IMR-90 (cell line): Measurements from ENCODE around the gene MTAP. TPM values are rescaled to one million over a fixed set of nuclear protein-coding genes. Genes with fewer than 3 reads are reported as not detected.

Experiments used
- ATAC-seq: fragments of 200-7000 bp; cut with Tn5 transposase; 2 replicates; pipeline ENCODE4 v1.9.1; 2020; ENCODE audit warnings: low read depth, mild to moderate bottlenecking, moderate library complexity
- BruUV-seq: library from RNA; stranded (reverse); fragments of 400-500 nt; replicated peaks from 2 replicates; lab custom pipeline; 2021; lab: Mats Ljungman, UMichigan
- CTCF ChIA-PET: fragments of 300-600 bp; formaldehyde crosslinking; extraction: SDS; loops from one replicate; lab custom pipeline; 2021; ENCODE audit warnings: antibody characterized with exemption; lab: Yijun Ruan, JAX
- POLR2A ChIA-PET: fragments of 300-600 bp; sonication (Branson Sonifier 250); formaldehyde crosslinking; loops from one replicate; lab custom pipeline; 2022; ENCODE audit warnings: antibody characterized with exemption; ENCODE audit not compliant: unreplicated experiment; lab: Charles Lee
- DNase-seq: peaks from one replicate; pipeline ENCODE4 v3.0.0; 2013
- H2AFZ ChIP-seq: replicated peaks from 2 replicates; pipeline ENCODE3; 2013; ENCODE audit warnings: low read length, mild to moderate bottlenecking; ENCODE audit not compliant: poor library complexity
- H2AK5ac ChIP-seq: 2 replicates; pipeline ENCODE4 v1.6.1; 2013; ENCODE audit warnings: low read depth, low read length, inconsistent platforms
- H2AK9ac ChIP-seq: replicated peaks from 2 replicates; pipeline ENCODE3; 2013; ENCODE audit warnings: mild to moderate bottlenecking, low read depth, low read length, moderate library complexity; ENCODE audit not compliant: poor library complexity
- H2BK120ac ChIP-seq: 2 replicates; pipeline ENCODE4 v1.6.1; 2013; ENCODE audit warnings: low read depth, low read length, inconsistent platforms
- H2BK15ac ChIP-seq: 3 replicates; pipeline ENCODE4 v1.6.1; 2013; ENCODE audit warnings: low read depth, low read length, inconsistent platforms
- H2BK20ac ChIP-seq: 2 replicates; pipeline ENCODE4 v1.6.1; 2013; ENCODE audit warnings: low read depth, mild to moderate bottlenecking, inconsistent platforms, low read length, moderate library complexity
- H2BK5ac ChIP-seq: 2 replicates; pipeline ENCODE4 v1.6.1; 2013; ENCODE audit warnings: mild to moderate bottlenecking, low read depth, low read length, inconsistent platforms; ENCODE audit not compliant: poor library complexity, severe bottlenecking
- H3K14ac ChIP-seq: replicated peaks from 2 replicates; pipeline ENCODE4 v1.6.1; 2013; ENCODE audit warnings: low read depth, low read length, inconsistent platforms
- H3K18ac ChIP-seq: 2 replicates; pipeline ENCODE4 v1.6.1; 2013; ENCODE audit warnings: low read depth, low read length, control low read depth
- H3K23ac ChIP-seq: 2 replicates; pipeline ENCODE4 v1.6.1; 2013; ENCODE audit warnings: low read depth, low read length, inconsistent platforms
- H3K27ac ChIP-seq: 2 replicates; pipeline ENCODE4 v1.5.1; 2013; ENCODE audit warnings: mild to moderate bottlenecking, control low read depth, low read length; ENCODE audit not compliant: insufficient read depth
- H3K27me3 ChIP-seq: 2 replicates; pipeline ENCODE4 v1.6.1; 2013; ENCODE audit warnings: low read length; ENCODE audit not compliant: control insufficient read depth, insufficient read depth
- H3K36me3 ChIP-seq: 2 replicates; pipeline ENCODE4 v1.6.1; 2013; ENCODE audit warnings: low read length, mixed read lengths; ENCODE audit not compliant: control insufficient read depth, insufficient read depth
- H3K4ac ChIP-seq: 2 replicates; pipeline ENCODE4 v1.6.1; 2013; ENCODE audit warnings: low read depth, low read length, inconsistent platforms
- H3K4me1 ChIP-seq: 2 replicates; pipeline ENCODE4 v1.6.1; 2013; ENCODE audit warnings: low read length, mixed read lengths; ENCODE audit not compliant: control insufficient read depth, insufficient read depth
- H3K4me2 ChIP-seq: 2 replicates; pipeline ENCODE4 v1.6.1; 2013; ENCODE audit warnings: low read depth, mild to moderate bottlenecking, control low read depth, low read length, moderate library complexity
- H3K4me3 ChIP-seq: 2 replicates; pipeline ENCODE4 v1.5.1; 2013; ENCODE audit warnings: low read depth, mild to moderate bottlenecking, control low read depth, low read length, moderate library complexity; ENCODE audit not compliant: insufficient read depth
- H3K56ac ChIP-seq: 2 replicates; pipeline ENCODE4 v1.6.1; 2013; ENCODE audit warnings: low read length, inconsistent platforms; ENCODE audit not compliant: insufficient read depth; ENCODE audit errors: extremely low read depth
- H3K79me1 ChIP-seq, 2 experiments: 2 replicates each; pipeline ENCODE4 v1.6.1; 2013; ENCODE audit warnings: low read length in 2 of 2, inconsistent platforms in 1 of 2, low read depth in 1 of 2
- H3K9ac ChIP-seq: 2 replicates; pipeline ENCODE4 v1.6.1; 2013; ENCODE audit warnings: low read depth, low read length, control low read depth
- H3K9me1 ChIP-seq: 2 replicates; pipeline ENCODE4 v1.6.1; 2013; ENCODE audit warnings: low read length, inconsistent platforms; ENCODE audit not compliant: insufficient read depth
- H3K9me3 ChIP-seq: 2 replicates; pipeline ENCODE4 v1.6.1; 2013; ENCODE audit warnings: low read length; ENCODE audit not compliant: control insufficient read depth, insufficient read depth
- H4K20me1 ChIP-seq: 2 replicates; pipeline ENCODE4 v1.6.1; 2013; ENCODE audit warnings: low read length, inconsistent platforms; ENCODE audit not compliant: insufficient read depth
- H4K5ac ChIP-seq: 2 replicates; pipeline ENCODE4 v1.6.1; 2013; ENCODE audit warnings: mild to moderate bottlenecking, low read depth, low read length, control low read depth
- H4K8ac ChIP-seq, 2 experiments: 2 replicates each; pipeline ENCODE4 v1.6.1; 2013; ENCODE audit warnings: low read depth in 2 of 2, low read length in 2 of 2, control low read depth in 1 of 2, inconsistent platforms in 1 of 2
- H4K91ac ChIP-seq: 2 replicates; pipeline ENCODE4 v1.6.1; 2013; ENCODE audit warnings: low read depth, low read length, inconsistent platforms; ENCODE audit not compliant: insufficient read depth
- BHLHE40 ChIP-seq: fragments of 150-350 bp; IDR thresholded peaks from 2 replicates; pipeline ENCODE4 v1.6.1; 2016; ENCODE audit warnings: mild to moderate bottlenecking, low read depth, low read length
- CEBPB ChIP-seq: IDR thresholded peaks from 2 replicates; pipeline ENCODE4 v1.6.1; 2012; ENCODE audit warnings: low read depth, low read length, improper control_type of control experiment
- CHD1 ChIP-seq: IDR thresholded peaks from 2 replicates; pipeline ENCODE4 v1.6.1; 2012; ENCODE audit warnings: low read depth, low read length, improper control_type of control experiment
- CTCF ChIP-seq: conservative IDR thresholded peaks from 2 replicates; pipeline ENCODE4 v1.5.1; 2012; ENCODE audit warnings: mild to moderate bottlenecking, low read depth, low read length, improper control_type of control experiment
- ELK1 ChIP-seq: fragments of 150-350 bp; IDR thresholded peaks from 2 replicates; pipeline ENCODE4 v1.6.1; 2016; ENCODE audit warnings: low read depth, mild to moderate bottlenecking, low read length, moderate library complexity, borderline replicate concordance
- FOS ChIP-seq: fragments of 150-350 bp; IDR thresholded peaks from 2 replicates; pipeline ENCODE4 v1.6.1; 2016; ENCODE audit warnings: low read depth, low read length
- MAFK ChIP-seq: IDR thresholded peaks from 2 replicates; pipeline ENCODE4 v1.6.1; 2012; ENCODE audit warnings: low read depth, low read length, improper control_type of control experiment
- MAZ ChIP-seq: IDR thresholded peaks from 2 replicates; pipeline ENCODE4 v1.6.1; 2012; ENCODE audit warnings: low read depth, mild to moderate bottlenecking, low read length, improper control_type of control experiment, moderate library complexity, borderline replicate concordance
- MXI1 ChIP-seq: IDR thresholded peaks from 2 replicates; pipeline ENCODE4 v1.6.1; 2012; ENCODE audit warnings: low read depth, mild to moderate bottlenecking, low read length, moderate library complexity, borderline replicate concordance
- NFE2L2 ChIP-seq: fragments of 150-350 bp; IDR thresholded peaks from 2 replicates; pipeline ENCODE4 v1.6.1; 2016; ENCODE audit warnings: low read depth, mild to moderate bottlenecking, low read length
- POLR2A ChIP-seq: IDR thresholded peaks from 2 replicates; pipeline ENCODE4 v1.6.1; 2012; ENCODE audit warnings: mild to moderate bottlenecking, low read depth, low read length
- RAD21 ChIP-seq: IDR thresholded peaks from 2 replicates; pipeline ENCODE4 v1.6.1; 2012; ENCODE audit warnings: low read length, improper control_type of control experiment
- RCOR1 ChIP-seq: IDR thresholded peaks from 2 replicates; pipeline ENCODE4 v1.6.1; 2012; ENCODE audit warnings: mild to moderate bottlenecking, low read length, improper control_type of control experiment; ENCODE audit not compliant: insufficient replicate concordance
- RFX5 ChIP-seq: IDR thresholded peaks from 2 replicates; pipeline ENCODE4 v1.8.0; 2012; ENCODE audit warnings: low read depth, mild to moderate bottlenecking, low read length, moderate library complexity
- SMC3 ChIP-seq: fragments of 150-350 bp; IDR thresholded peaks from 2 replicates; pipeline ENCODE4 v1.6.1; 2016; ENCODE audit warnings: low read depth, mild to moderate bottlenecking, antibody characterized with exemption, low read length, moderate library complexity
- USF2 ChIP-seq: fragments of 150-350 bp; IDR thresholded peaks from 2 replicates; pipeline ENCODE4 v1.6.1; 2017; ENCODE audit warnings: mild to moderate bottlenecking, antibody characterized with exemption, low read length, low read depth
- dilution Hi-C: fragments of 300-500 bp; cut with HindIII; formaldehyde crosslinking; loops from one replicate; pipeline ENCODE4 v1.14.3; 2018; ENCODE audit warnings: low sequenced_read_pairs; ENCODE audit not compliant: unreplicated experiment
- in situ Hi-C: fragments of 300-500 bp; cut with MboI; formaldehyde crosslinking; loops from 3 replicates; pipeline ENCODE4 v1.14.3; 2019; ENCODE audit warnings: low sequenced_read_pairs, inconsistent platforms, mixed read lengths
- intact Hi-C: fragments of 100-400 bp; cut with micrococcal nuclease; formaldehyde crosslinking; loops from 2 replicates; pipeline ENCODE4 v1.10.0; 2022
- polyA plus RNA-seq, 3 experiments: library from polyadenylated mRNA; depleted of rRNA; stranded (reverse); fragments of >200 nt; gene quantifications; 2 replicates each; pipeline ENCODE4 v1.2.3, GENCODE V29; 2012; ENCODE audit warnings: low replicate concordance in 1 of 3
- total RNA-seq: library from RNA; depleted of rRNA; stranded (reverse); fragments of >200 nt; gene quantifications from 2 replicates; pipeline ENCODE4 v1.2.3, GENCODE V29; 2012

MTAP gene
- total and polyA plus RNA-seq, 2 of the 4 experiments (the other 2 are of a cell fraction) = 15.7 to 50.9 TPM

GRCh38 chr9:21984101-21984500, 181.7 kb downstream of the MTAP start:
- Histone ChIP-seq H3K9me1 (no peaks in the 10 kb centered on the region), H3K4me1 (peaks cover 2% of the 10 kb centered on the region; the same call in 1 of the 2 replicates), H3K36me3 (no peaks in the 10 kb centered on the region), H3K56ac (no peak overlapping the region), H3K9ac (no peak overlapping the region), H4K91ac (no peak overlapping the region), H2BK120ac (no peak overlapping the region), H3K18ac (no peak overlapping the region), H3K27me3 (peaks cover 4% of the 10 kb centered on the region), H4K20me1 (no peaks in the 10 kb centered on the region), H2AK5ac (no peak overlapping the region), H2AK9ac (no peak overlapping the region), H4K8ac (no peak overlapping the region), H2BK20ac (no peak overlapping the region), H2BK5ac (no peak overlapping the region), H2BK15ac (no peak overlapping the region), H3K4me3 (no peak overlapping the region), H3K9me3 (no peaks in the 10 kb centered on the region), H3K4me2 (no peak overlapping the region), H4K5ac (no peak overlapping the region), H3K27ac (no peak overlapping the region), H2AFZ (no peak overlapping the region), H3K4ac (no peak overlapping the region), H3K23ac (no peak overlapping the region), H3K14ac (no peak overlapping the region), H3K79me1 (peaks cover 0 to 3% of the 10 kb centered on the region in 2 experiments; a peak in 1 of 4 replicates)
- dilution Hi-C loops = no loop called here
- ChIA-PET POLR2A (no interaction called here), CTCF (no interaction called here)
- ATAC-seq (no peak), DNase-seq (no peak)
- no TSS peak for BruUV-seq
- in situ Hi-C loops = loop anchor here (25.0 kb wide), 1 partner anchor 397 kb away; no protein-coding TSS in a partner anchor
- TF ChIP-seq POLR2A (no peak), CHD1 (no peak), BHLHE40 (no peak), ELK1 (no peak), MXI1 (no peak), RFX5 (no peak), RAD21 (no peak), NFE2L2 (no peak), USF2 (no peak), CEBPB (no peak), MAFK (no peak), RCOR1 (no peak), CTCF (no peak), FOS (no peak), SMC3 (no peak), MAZ (no peak)
- intact Hi-C loops = no loop called here
